ENCODE measurements around the gene RETN.
A peak's percentile ranks its signal among the peaks of the same experiment; 100 is the strongest.

GRCh38 chr19:7677669-7678311 lies 8.9 kb downstream of the RETN start:
- TF ChIP-seq POLR2AphosphoS5 (IDR thresholded peaks at IDR 0.05) (peak; percentile 19 to 50 (median 29)), CTCF (IDR thresholded peaks at IDR 0.05 in 8 of 11, conservative IDR thresholded peaks at IDR 0.05 in 3 of 11) (peak in 1 of 11 experiments; percentile 17), POLR2A (IDR thresholded peaks at IDR 0.05) (no peak)

Measured in spleen (tissue), 7 donors.